GM18951 (cell line): ENCODE data around the gene ZCCHC24.

Source experiments
- POLR2A ChIP-seq: IDR thresholded peaks from 4 replicates; pipeline ENCODE4 v1.6.1; 2011; ENCODE audit warnings: mild to moderate bottlenecking; ENCODE audit not compliant: insufficient read length, insufficient read depth; ENCODE audit errors: extremely low read depth
- in situ Hi-C: fragments of 300-500 bp; cut with MboI; formaldehyde crosslinking; loops from one replicate; pipeline ENCODE4 v1.12.0; 2022; ENCODE audit warnings: low sequenced_read_pairs, mixed read lengths, inconsistent platforms; ENCODE audit not compliant: unreplicated experiment

The ZCCHC24 gene

GRCh38 chr10:79425074-79425532 is 20.3 kb downstream of the ZCCHC24 start:
- no peak for TF ChIP-seq POLR2A
- in situ Hi-C loops = no loop called here

- TF ChIP-seq POLR2A = no peak
- in situ Hi-C loops = no loop called here
Measured at GRCh38 chr10:79424221-79425073, 21.0 kb downstream of the ZCCHC24 start.

GRCh38 chr10:79422178-79422892 is 23.1 kb downstream of the ZCCHC24 start:
- no peak for TF ChIP-seq POLR2A
- in situ Hi-C loops = no loop called here

- TF ChIP-seq POLR2A = no peak
- in situ Hi-C loops = no loop called here
Measured at GRCh38 chr10:79420974-79421688, 24.3 kb downstream of the ZCCHC24 start.

GRCh38 chr10:79418886-79419595 is 26.4 kb downstream of the ZCCHC24 start:
- in situ Hi-C loops = no loop called here
- no peak for TF ChIP-seq POLR2A

- in situ Hi-C loops = no loop called here
- TF ChIP-seq POLR2A = no peak
Measured at GRCh38 chr10:79418274-79418673, 27.1 kb downstream of the ZCCHC24 start.

GRCh38 chr10:79417731-79418130 is 27.7 kb downstream of the ZCCHC24 start:
- TF ChIP-seq POLR2A = no peak

GRCh38 chr10:79417266-79417665 is 28.2 kb downstream of the ZCCHC24 start:
- in situ Hi-C loops = no loop called here
- TF ChIP-seq POLR2A = no peak

More at GRCh38 chr10:79417731-79418130, 27.7 kb downstream of the ZCCHC24 start:
- in situ Hi-C loops = no loop called here

GRCh38 chr10:79416578-79417255 is 28.7 kb downstream of the ZCCHC24 start:
- TF ChIP-seq POLR2A = no peak
- in situ Hi-C loops = no loop called here

- in situ Hi-C loops = no loop called here
- TF ChIP-seq POLR2A = no peak
Measured at GRCh38 chr10:79415736-79416577, 29.5 kb downstream of the ZCCHC24 start.

GRCh38 chr10:79414714-79415113 is 30.7 kb downstream of the ZCCHC24 start:
- in situ Hi-C loops = no loop called here
- no peak for TF ChIP-seq POLR2A

- TF ChIP-seq POLR2A = no peak
- in situ Hi-C loops = no loop called here
Measured at GRCh38 chr10:79413196-79413595, 32.2 kb downstream of the ZCCHC24 start.

GRCh38 chr10:79412516-79412915 is 32.9 kb downstream of the ZCCHC24 start:
- no peak for TF ChIP-seq POLR2A
- in situ Hi-C loops = no loop called here
